Endodermal cell (in vitro differentiated cells): Measurements from ENCODE around the gene GOLPH3. TPM values are rescaled to one million over a fixed set of nuclear protein-coding genes. Genes with fewer than 3 reads are reported as not detected.

ENCODE experiments used
- DNase-seq: peaks from one replicate; pipeline ENCODE4 v3.0.0-alpha.2; 2017
- H3K27ac ChIP-seq: 2 replicates; pipeline ENCODE4 v1.5.1; 2013; ENCODE audit warnings: mild to moderate bottlenecking, low read depth, low read length, moderate library complexity
- H3K27me3 ChIP-seq: 2 replicates; pipeline ENCODE4 v1.6.1; 2013; ENCODE audit warnings: mild to moderate bottlenecking, low read length, moderate library complexity; ENCODE audit not compliant: insufficient read depth, control insufficient read depth, poor library complexity, severe bottlenecking
- H3K36me3 ChIP-seq: 2 replicates; pipeline ENCODE4 v1.7.0; 2013; ENCODE audit warnings: mild to moderate bottlenecking, low read length, moderate library complexity; ENCODE audit not compliant: control insufficient read depth, insufficient read depth
- H3K4me1 ChIP-seq: one replicate; pipeline ENCODE4 v1.7.0; 2013; ENCODE audit warnings: low read length; ENCODE audit not compliant: control insufficient read depth, insufficient read depth
- H3K4me3 ChIP-seq: 2 replicates; pipeline ENCODE4 v1.5.1; 2013; ENCODE audit warnings: mild to moderate bottlenecking, low read length, moderate library complexity
- H3K9ac ChIP-seq: 2 replicates; pipeline ENCODE4 v1.6.1; 2013; ENCODE audit warnings: mild to moderate bottlenecking, low read length, moderate library complexity; ENCODE audit not compliant: poor library complexity, severe bottlenecking; ENCODE audit errors: extremely low read depth
- H3K9me3 ChIP-seq: 2 replicates; pipeline ENCODE4 v1.6.1; 2013; ENCODE audit warnings: mild to moderate bottlenecking, low read length, moderate library complexity; ENCODE audit not compliant: control insufficient read depth
- H3K27ac Mint-ChIP-seq: 2 replicates; pipeline ENCODE4 v1.8.0; 2020; ENCODE audit warnings: mixed read lengths
- H3K27me3 Mint-ChIP-seq: 2 replicates; pipeline ENCODE4 v1.8.0; 2021; ENCODE audit warnings: mild to moderate bottlenecking, mixed read lengths; ENCODE audit not compliant: insufficient read depth
- H3K36me3 Mint-ChIP-seq: 2 replicates; pipeline ENCODE4 v1.8.0; 2020; ENCODE audit warnings: low read depth, mixed read lengths
- H3K4me1 Mint-ChIP-seq: 2 replicates; pipeline ENCODE4 v1.8.0; 2020; ENCODE audit warnings: mixed read lengths
- H3K4me3 Mint-ChIP-seq: 2 replicates; pipeline ENCODE4 v1.8.0; 2020; ENCODE audit warnings: mild to moderate bottlenecking, moderate library complexity, mixed read lengths
- H3K9me3 Mint-ChIP-seq: 2 replicates; pipeline ENCODE4 v1.8.0; 2020; ENCODE audit warnings: mild to moderate bottlenecking, mixed read lengths
- CTCF ChIP-seq: fragments of 200-600 bp; sonication (generic); conservative IDR thresholded peaks from 2 replicates; pipeline ENCODE4 v1.5.0; 2021; ENCODE audit warnings: antibody characterized with exemption, mild to moderate bottlenecking
- WGBS, 2 experiments: methylation state at CpG; one replicate each; pipeline versions ENCODE4 v1.1.5 to v1.1.7; 2013; ENCODE audit warnings: missing lambda C conversion rate in 2 of 2, mixed read lengths in 1 of 2; ENCODE audit not compliant: insufficient coverage in 1 of 2, insufficient read length in 1 of 2; 5-methylcytosine and 5-hydroxymethylcytosine counted together
- total RNA-seq, 2 donors: library from RNA; stranded (reverse); fragmentation: NEBNext Ultra II Directional in 1 of 2; extraction: Animal tissue kit (Norgen Biotek cat#: 25700) in 1 of 2; gene quantifications; 2 replicates in 1 of 2; 3 replicates in 1 of 2; pipeline ENCODE4 v1.2.1, GENCODE V29; 2021

Gene GOLPH3
- total RNA-seq, 2 donors from 2014 or later: 89.4 to 90.7 TPM

GRCh38 chr5:32129074-32129598, 45.0 kb downstream of the GOLPH3 start:
- Histone ChIP-seq H3K9ac (no peak overlapping the region), H3K27me3 (no peaks in the 10 kb centered on the region), H3K9me3 (no peaks in the 10 kb centered on the region), H3K4me1 (no peaks in the 10 kb centered on the region), H3K4me3 (no peak overlapping the region), H3K27ac (no peak overlapping the region), H3K36me3 (peaks cover 92% of the 10 kb centered on the region)
- Mint-ChIP-seq H3K4me3 (no peak overlapping the region), H3K27ac (no peak overlapping the region), H3K27me3 (no peaks in the 10 kb centered on the region), H3K4me1 (peaks cover 18% of the 10 kb centered on the region), H3K36me3 (peaks cover 50% of the 10 kb centered on the region), H3K9me3 (no peaks in the 10 kb centered on the region)
- no peak for TF ChIP-seq CTCF
- no peak for DNase-seq
- 90 to 92% methylated on average over 6 to 7 of the region's 7 CpGs for WGBS, 2 experiments

GRCh38 chr5:32127711-32128110, 46.4 kb downstream of the GOLPH3 start:
- Histone ChIP-seq H3K36me3 (peaks cover 91% of the 10 kb centered on the region), H3K4me1 (no peaks in the 10 kb centered on the region), H3K27ac (no peak overlapping the region), H3K9ac (no peak overlapping the region), H3K4me3 (no peak overlapping the region), H3K9me3 (no peaks in the 10 kb centered on the region), H3K27me3 (no peaks in the 10 kb centered on the region)
- Mint-ChIP-seq H3K4me3 (no peak overlapping the region), H3K27me3 (no peaks in the 10 kb centered on the region), H3K27ac (peak overlapping the region; percentile 73), H3K9me3 (no peaks in the 10 kb centered on the region), H3K4me1 (peaks cover 10% of the 10 kb centered on the region), H3K36me3 (peaks cover 45% of the 10 kb centered on the region)
- 83 to 91% methylated on average over 3 of the region's 3 CpGs for WGBS, 2 experiments
- DNase-seq: peak; percentile 53
- no peak for TF ChIP-seq CTCF

GRCh38 chr5:32126691-32127090, 47.4 kb downstream of the GOLPH3 start:
- Mint-ChIP-seq H3K4me1 (peaks cover 10% of the 10 kb centered on the region), H3K4me3 (no peak overlapping the region), H3K27ac (peak overlapping the region; percentile 82), H3K36me3 (peaks cover 45% of the 10 kb centered on the region), H3K9me3 (no peaks in the 10 kb centered on the region), H3K27me3 (no peaks in the 10 kb centered on the region)
- H3K36me3 ChIP-seq: peaks cover 93% of the 10 kb centered on the region
- H3K4me1 ChIP-seq: no peaks in the 10 kb centered on the region
- no peak overlapping the region for H3K27ac ChIP-seq
- H3K9ac ChIP-seq: no peak overlapping the region
- no peak for TF ChIP-seq CTCF
- no peaks in the 10 kb centered on the region for H3K27me3 ChIP-seq
- 80 to 100% methylated on average over 1 of the region's 1 CpG for WGBS, 2 experiments
- H3K9me3 ChIP-seq: no peaks in the 10 kb centered on the region
- H3K4me3 ChIP-seq: no peak overlapping the region
- no peak for DNase-seq
